Measurements from ENCODE around the gene PPIG. TPM values are rescaled to one million over a fixed set of nuclear protein-coding genes. Genes with fewer than 3 reads are reported as not detected.

Gene PPIG
- 33.5 to 58.6 TPM (median 43.4 TPM) in 5 replicates for total RNA-seq (2022; extraction: Qiagen RNA extraction; ENCODE audit: low read depth)

GRCh38 chr2:169584005-169584877, at the start of gene PPIG:
PPIG (plus strand) TSS chr2:169584351; CDS start chr2:169604042, 19,691 bp downstream.

DNA sequence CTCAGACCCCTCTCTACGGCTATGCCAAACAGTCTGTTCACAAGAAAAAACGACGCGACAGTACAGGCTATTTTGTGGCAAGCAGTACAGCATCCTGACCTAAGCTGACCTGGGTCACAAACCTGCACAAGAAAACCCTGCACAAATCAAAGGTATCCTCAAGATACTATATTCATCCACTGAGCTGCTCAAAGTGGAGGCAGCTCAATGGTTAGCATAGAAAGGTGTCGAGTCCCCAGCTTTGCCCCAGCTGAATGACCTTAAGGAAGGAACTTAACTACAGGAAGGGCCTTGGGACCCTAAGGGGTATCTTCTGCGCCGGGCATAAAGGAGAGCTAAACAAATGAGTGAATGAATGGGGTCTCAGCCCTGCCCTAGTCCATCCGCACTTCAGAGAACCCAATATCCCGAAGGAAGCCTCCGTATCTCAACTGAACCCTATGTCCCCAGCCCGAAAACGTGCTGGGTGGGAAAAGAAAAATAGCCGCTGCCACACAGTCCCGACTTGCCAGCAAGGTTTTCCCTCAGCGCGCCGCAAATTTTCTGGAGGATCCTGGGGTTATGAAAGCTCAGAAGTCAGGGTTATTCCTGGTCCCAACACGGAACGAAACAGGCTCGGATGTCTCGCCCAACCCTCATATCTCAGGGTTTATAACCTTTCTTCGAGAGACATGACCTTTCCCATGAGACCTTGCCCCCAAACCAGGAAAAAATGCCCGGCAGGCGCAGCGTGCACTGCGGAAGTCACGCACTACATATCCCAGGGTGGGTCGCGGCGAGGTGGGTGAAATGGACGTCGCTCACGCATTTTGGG, 10.8 kb upstream of the PPIG start, which contains the start of gene FASTKD1:
Gene FASTKD1, minus strand, starts transcription at position 706 of the 814 bp plus-strand sequence. CDS start 1,836 bp downstream, outside the sequence.

Other genes starting within 250 kb of the PPIG start
- gene LRP2, start 221.8 kb upstream of the PPIG start, total RNA-seq (2022; extraction: Qiagen RNA extraction; ENCODE audit: low read depth), result under 0.01 to 0.03 TPM (median 0.02 TPM) in 3 of 5 replicates, not detected in the others
- 5.6 to 6.4 TPM (median 5.8 TPM) in 5 replicates for gene BBS5, start 104.9 kb upstream of the PPIG start, total RNA-seq (2022; extraction: Qiagen RNA extraction; ENCODE audit: low read depth)
- 0.15 to 0.76 TPM (median 0.45 TPM) in 4 of 5 replicates, not detected in the other for gene KLHL41, start 74.6 kb upstream of the PPIG start, total RNA-seq (2022; extraction: Qiagen RNA extraction; ENCODE audit: low read depth)
- gene FASTKD1, start 10.5 kb upstream of the PPIG start, total RNA-seq (2022; extraction: Qiagen RNA extraction; ENCODE audit: low read depth), result 20.3 to 25.3 TPM (median 23.8 TPM) in 5 replicates
- 0.27 to 0.64 TPM (median 0.33 TPM) in 5 replicates for gene CFAP210, start 110.1 kb downstream of the PPIG start, total RNA-seq (2022; extraction: Qiagen RNA extraction; ENCODE audit: low read depth)
- gene PHOSPHO2, start 110.1 kb downstream of the PPIG start, total RNA-seq (2022; extraction: Qiagen RNA extraction; ENCODE audit: low read depth), result 3.0 to 4.2 TPM (median 3.4 TPM) in 5 replicates
- gene KLHL23, start 149.5 kb downstream of the PPIG start, total RNA-seq (2022; extraction: Qiagen RNA extraction; ENCODE audit: low read depth), result 6.3 to 12.4 TPM (median 9.5 TPM) in 5 replicates
- gene SSB, start 214.5 kb downstream of the PPIG start, total RNA-seq (2022; extraction: Qiagen RNA extraction; ENCODE audit: low read depth), result 136 to 192 TPM (median 143 TPM) in 5 replicates
- gene METTL5, start 240.6 kb downstream of the PPIG start, total RNA-seq (2022; extraction: Qiagen RNA extraction; ENCODE audit: low read depth), result 65.2 to 94.8 TPM (median 66.2 TPM) in 5 replicates
- gene UBR3, start 243.1 kb downstream of the PPIG start, total RNA-seq (2022; extraction: Qiagen RNA extraction; ENCODE audit: low read depth), result 9.9 to 13.1 TPM (median 10.5 TPM) in 5 replicates

All from A549 treated with CpdA at 1 μM for 4 hours (cell line).